ENCODE measurements around the gene NHERF2. TPM values are rescaled to one million over a fixed set of nuclear protein-coding genes. Genes with fewer than 3 reads are reported as not detected.

Gene NHERF2
- total RNA-seq, 2 experiments from 2014 or later = 1.9 to 2.7 TPM

GRCh38 chr16:2016407-2016922 lies 10.2 kb upstream of the NHERF2 start:
- peak; percentile 42 for ATAC-seq
- Mint-ChIP-seq H3K27me3 (peaks cover 14% of the 10 kb centered on the region), H3K4me3 (no peak overlapping the region), H3K9me3 (ENCODE audit: low read depth) (no peaks in the 10 kb centered on the region), H3K27ac (no peak overlapping the region), H3K36me3 (ENCODE audit: low read depth) (no peaks in the 10 kb centered on the region), H3K4me1 (peaks cover 5% of the 10 kb centered on the region)
- intact Hi-C loops (cut with DNase I, micrococcal nuclease) = no loop called here
- ChIA-PET POLR2A (interaction anchor here (1.2 kb wide), 1 partner anchor 139 kb away, joined by 4 read pairs; the partner anchor contains the start of gene TRAF7), CTCF (interaction anchor here (1.3 to 1.7 kb wide), 3 partner anchors 13 to 125 kb away, joined by 5 to 8 read pairs (median 6); no protein-coding TSS in a partner anchor)
- DNase-seq = peak; percentile 48

- peak; percentile 58 for DNase-seq
- POLR2A ChIA-PET = interaction anchor here (1.2 kb wide), 1 partner anchor 136 kb away, joined by 4 read pairs; the partner anchor contains the start of gene TRAF7
- Mint-ChIP-seq H3K36me3 (ENCODE audit: low read depth) (no peaks in the 10 kb centered on the region), H3K27me3 (peaks cover 22% of the 10 kb centered on the region), H3K9me3 (ENCODE audit: low read depth) (no peaks in the 10 kb centered on the region), H3K4me3 (no peak within 1 kb of the TSS), H3K27ac (no peak within 1 kb of the TSS), H3K4me1 (peaks cover 15% of the 10 kb centered on the region)
- no peak for ATAC-seq
- CTCF ChIA-PET = interaction anchor here (0.5 to 1.5 kb wide), 2 partner anchors 38 to 121 kb away, joined by 3 to 7 read pairs; partner anchors contain the start of gene NOXO1
- intact Hi-C loops (cut with DNase I, micrococcal nuclease) = no loop called here
Observed at GRCh38 chr16:2019518-2019920, 7.2 kb upstream of the NHERF2 start, which contains the start of gene NPW. NPW (plus strand) TSS chr16:2019785.

DNA sequence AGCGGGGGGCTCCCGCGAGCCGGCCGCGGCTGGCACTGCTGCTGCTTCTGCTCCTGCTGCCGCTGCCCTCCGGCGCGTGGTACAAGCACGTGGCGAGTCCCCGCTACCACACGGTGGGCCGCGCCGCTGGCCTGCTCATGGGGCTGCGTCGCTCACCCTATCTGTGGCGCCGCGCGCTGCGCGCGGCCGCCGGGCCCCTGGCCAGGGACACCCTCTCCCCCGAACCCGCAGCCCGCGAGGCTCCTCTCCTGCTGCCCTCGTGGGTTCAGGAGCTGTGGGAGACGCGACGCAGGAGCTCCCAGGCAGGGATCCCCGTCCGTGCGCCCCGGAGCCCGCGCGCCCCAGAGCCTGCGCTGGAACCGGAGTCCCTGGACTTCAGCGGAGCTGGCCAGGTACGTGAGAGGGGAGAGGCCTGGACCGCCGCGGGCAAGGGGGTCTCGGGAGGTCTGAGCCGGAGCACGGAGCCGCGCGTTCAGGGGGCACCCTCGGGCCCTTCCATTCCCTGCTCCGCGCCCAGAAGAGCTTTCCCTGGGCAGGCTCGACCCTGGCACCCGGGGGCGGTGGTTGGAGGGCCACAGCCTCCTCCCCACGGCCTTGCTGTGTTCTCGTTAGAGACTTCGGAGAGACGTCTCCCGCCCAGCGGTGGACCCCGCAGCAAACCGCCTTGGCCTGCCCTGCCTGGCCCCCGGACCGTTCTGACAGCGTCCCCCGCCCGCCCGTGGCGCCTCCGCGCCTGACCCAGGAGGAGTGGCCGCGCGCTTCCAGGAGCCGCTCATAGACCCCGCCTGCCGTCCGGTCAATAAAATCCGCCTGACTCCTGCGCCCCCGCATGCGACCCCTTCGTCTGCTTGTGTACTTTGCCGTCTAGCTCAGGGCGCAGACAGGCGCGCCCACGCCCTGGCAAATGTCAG lies 6.5 kb upstream of the NHERF2 start:
- Mint-ChIP-seq H3K36me3 (ENCODE audit: low read depth) (no peaks in the 10 kb centered on the region), H3K9me3 (ENCODE audit: low read depth) (no peaks in the 10 kb centered on the region), H3K4me1 (peaks cover 15% of the 10 kb centered on the region), H3K4me3 (no peak overlapping the region), H3K27me3 (peaks cover 22% of the 10 kb centered on the region), H3K27ac (no peak overlapping the region)
- peak; percentile 41 for DNase-seq
- intact Hi-C loops (cut with DNase I, micrococcal nuclease) = loop anchor here (5.0 to 10.0 kb wide), 2 partner anchors 42 to 465 kb away; no protein-coding TSS in a partner anchor
- POLR2A ChIA-PET = interaction anchor here (1.2 kb wide), 1 partner anchor 135 kb away, joined by 4 read pairs; the partner anchor contains the start of gene TRAF7
- no peak for ATAC-seq
- CTCF ChIA-PET = interaction anchor here (0.5 to 3.4 kb wide), 4 partner anchors 16 to 120 kb away, joined by 3 to 42 read pairs (median 3); partner anchors contain the start of gene NOXO1

DNA sequence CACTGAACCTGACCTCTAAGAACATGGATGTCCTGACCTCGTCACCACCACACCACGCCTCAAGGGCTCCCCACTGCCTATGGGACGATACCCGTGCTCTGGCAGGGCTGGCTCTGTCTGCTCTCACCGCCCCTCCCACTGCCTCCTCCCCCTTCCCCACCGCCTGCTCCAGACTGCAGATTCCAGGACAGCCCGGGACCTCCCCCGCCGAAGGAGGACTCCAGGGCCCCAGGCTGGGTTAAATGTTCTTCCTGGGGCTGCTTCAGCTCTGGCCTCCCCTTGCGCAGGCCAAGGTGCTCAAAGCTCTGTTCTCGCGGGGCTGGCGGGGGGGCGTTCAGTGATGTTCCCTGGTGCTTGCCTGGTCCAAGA lies 4.0 kb upstream of the NHERF2 start:
- ATAC-seq (peak; percentile 35), DNase-seq (no peak)
- H3K27me3 Mint-ChIP-seq = peaks cover 29% of the 10 kb centered on the region
- H3K4me1 Mint-ChIP-seq = peaks cover 15% of the 10 kb centered on the region
- intact Hi-C loops (cut with DNase I, micrococcal nuclease) = loop anchor here (1.0 to 10.0 kb wide), 14 partner anchors 12 to 479 kb away; partner anchors contain the start of genes CCNF (in 1 of the 2), ECI1 (in 1 of the 2), NTHL1 (in 1 of the 2) and RNPS1 (in 1 of the 2)
- ChIA-PET CTCF (interaction anchor here (0.6 to 3.4 kb wide), 13 partner anchors 9 to 408 kb away, joined by 3 to 42 read pairs (median 3); partner anchors contain the start of genes HS3ST6, NTHL1, TRAF7 and TSC2), POLR2A (interaction anchor here (0.6 to 1.6 kb wide), 2 partner anchors 27 to 133 kb away, joined by 3 to 5 read pairs; partner anchors contain the start of gene TRAF7)
- H3K36me3 Mint-ChIP-seq (ENCODE audit: low read depth) = no peaks in the 10 kb centered on the region
- H3K27ac Mint-ChIP-seq = no peak overlapping the region
- H3K4me3 Mint-ChIP-seq = peak overlapping the region; percentile 46
- no peaks in the 10 kb centered on the region for H3K9me3 Mint-ChIP-seq (ENCODE audit: low read depth)

DNA sequence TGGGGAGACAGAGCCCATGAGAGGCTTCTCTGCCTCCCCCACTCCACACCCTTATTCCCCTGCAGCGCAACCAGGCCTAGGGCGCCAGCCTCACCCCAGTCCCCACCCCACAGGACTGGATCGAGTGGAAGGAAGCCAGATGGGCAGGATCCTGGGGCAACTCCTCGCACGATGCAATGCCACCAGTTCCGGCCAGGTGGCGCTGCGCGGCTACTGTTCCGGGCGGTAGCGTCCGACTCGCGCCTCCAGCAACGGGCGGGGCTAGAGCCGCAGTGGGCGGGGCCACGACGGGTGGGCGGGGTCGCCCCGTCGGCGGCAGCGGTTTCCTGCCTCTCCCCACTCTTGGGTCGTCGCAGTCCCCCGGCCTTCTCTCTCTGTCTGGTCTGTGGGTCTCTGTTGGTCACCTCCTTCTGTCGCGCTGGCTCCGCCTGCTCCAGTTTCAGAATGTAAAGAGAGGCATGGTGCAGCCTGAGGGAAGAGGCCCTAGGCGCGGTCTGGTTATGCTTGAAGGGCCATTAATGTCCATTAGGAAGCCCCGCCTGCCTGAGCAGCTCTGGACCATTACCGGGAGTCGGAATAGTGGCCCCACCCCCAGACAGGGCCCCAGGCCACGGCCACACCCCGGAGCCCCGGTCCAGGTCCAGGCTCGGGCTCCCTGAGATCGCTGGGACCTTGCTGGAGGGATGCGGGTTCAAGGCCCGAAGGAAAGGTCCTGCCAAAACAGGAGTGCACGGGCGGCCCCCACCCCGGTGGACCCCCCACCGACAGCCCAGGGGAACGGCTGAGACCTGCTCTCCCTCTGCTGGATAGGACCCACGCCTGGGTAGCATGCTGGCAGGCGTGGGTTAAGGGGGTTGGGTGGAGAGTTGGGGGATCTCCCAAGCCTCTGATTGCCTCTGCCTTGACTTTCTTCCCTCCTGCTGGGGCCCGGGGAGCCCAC lies 3.3 kb upstream of the NHERF2 start:
- ChIA-PET CTCF (interaction anchor here (0.6 to 3.4 kb wide), 11 partner anchors 9 to 132 kb away, joined by 3 to 42 read pairs (median 4); partner anchors contain the start of genes HS3ST6, NTHL1, PKD1 and TRAF7), POLR2A (interaction anchor here (1.1 to 1.6 kb wide), 2 partner anchors 132 kb away, joined by 4 to 5 read pairs; partner anchors contain the start of gene TRAF7)
- Mint-ChIP-seq H3K4me1 (peaks cover 15% of the 10 kb centered on the region), H3K36me3 (ENCODE audit: low read depth) (no peaks in the 10 kb centered on the region), H3K4me3 (peak overlapping the region; percentile 46), H3K27me3 (peaks cover 27% of the 10 kb centered on the region), H3K9me3 (ENCODE audit: low read depth) (no peaks in the 10 kb centered on the region), H3K27ac (no peak overlapping the region)
- DNase-seq (peak; percentile 97), ATAC-seq (peak; percentile 86)
- intact Hi-C loops (cut with DNase I, micrococcal nuclease) = loop anchor here (1.0 to 10.0 kb wide), 14 partner anchors 13 to 478 kb away; partner anchors contain the start of genes CCNF (in 1 of the 2), ECI1 (in 1 of the 2), NTHL1 (in 1 of the 2) and RNPS1 (in 1 of the 2)

DNA sequence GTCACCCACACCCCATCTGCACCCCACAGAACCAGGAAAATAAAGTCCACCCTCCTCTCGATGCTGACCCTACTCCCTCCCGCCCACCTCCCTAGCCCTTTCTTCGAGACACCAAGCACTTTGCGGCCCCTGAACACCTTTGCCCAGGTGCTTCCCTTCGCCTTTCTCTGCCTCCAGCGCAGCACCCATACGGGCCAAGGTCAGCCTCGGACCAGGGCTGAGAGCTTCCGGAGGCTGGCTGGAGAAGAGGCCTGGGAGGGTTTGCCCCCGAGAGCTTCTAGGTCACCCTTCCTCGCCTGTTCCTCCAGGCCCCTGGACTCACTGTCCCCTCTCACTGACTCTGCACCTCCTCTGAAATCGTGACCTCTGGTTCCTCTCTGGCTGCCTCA lies 2.7 kb upstream of the NHERF2 start:
- DNase-seq (no peak), ATAC-seq (no peak)
- H3K9me3 Mint-ChIP-seq (ENCODE audit: low read depth) = no peaks in the 10 kb centered on the region
- no peak overlapping the region for H3K4me3 Mint-ChIP-seq
- ChIA-PET POLR2A (interaction anchor here (1.1 kb wide), 1 partner anchor 131 kb away, joined by 4 read pairs; the partner anchor contains the start of gene TRAF7), CTCF (interaction anchor here (1.2 to 1.5 kb wide), 2 partner anchors 9 to 112 kb away, joined by 4 read pairs; partner anchors contain the start of gene PKD1)
- H3K36me3 Mint-ChIP-seq (ENCODE audit: low read depth) = no peaks in the 10 kb centered on the region
- H3K4me1 Mint-ChIP-seq = peaks cover 15% of the 10 kb centered on the region
- H3K27ac Mint-ChIP-seq = peak overlapping the region; percentile 60
- intact Hi-C loops (cut with DNase I, micrococcal nuclease) = loop anchor here (5.0 to 10.0 kb wide), 2 partner anchors 38 to 461 kb away; no protein-coding TSS in a partner anchor
- peaks cover 23% of the 10 kb centered on the region for H3K27me3 Mint-ChIP-seq

GRCh38 chr16:2025251-2025650 lies 1.5 kb upstream of the NHERF2 start:
- Mint-ChIP-seq H3K9me3 (ENCODE audit: low read depth) (no peaks in the 10 kb centered on the region), H3K27ac (no peak overlapping the region), H3K27me3 (peaks cover 19% of the 10 kb centered on the region), H3K36me3 (ENCODE audit: low read depth) (no peaks in the 10 kb centered on the region), H3K4me3 (no peak overlapping the region), H3K4me1 (peaks cover 15% of the 10 kb centered on the region)
- intact Hi-C loops (cut with DNase I, micrococcal nuclease) = loop anchor here in 1 of 2 experiments (10.0 kb wide), 1 partner anchor 460 kb away; no protein-coding TSS in a partner anchor
- DNase-seq = no peak
- no peak for ATAC-seq
- ChIA-PET CTCF (interaction anchor here (1.4 kb wide), 1 partner anchor 115 kb away, joined by 4 read pairs; no protein-coding TSS in a partner anchor), POLR2A (interaction anchor here (0.6 kb wide), 1 partner anchor 127 kb away, joined by 4 read pairs; no protein-coding TSS in a partner anchor)

- intact Hi-C loops (cut with DNase I, micrococcal nuclease) = loop anchor here in 1 of 2 experiments (10.0 kb wide), 1 partner anchor 459 kb away; no protein-coding TSS in a partner anchor
- H3K27me3 Mint-ChIP-seq = peaks cover 17% of the 10 kb centered on the region
- ATAC-seq = no peak
- peaks cover 10% of the 10 kb centered on the region for H3K4me1 Mint-ChIP-seq
- no peaks in the 10 kb centered on the region for H3K36me3 Mint-ChIP-seq (ENCODE audit: low read depth)
- H3K27ac Mint-ChIP-seq = no peak overlapping the region
- H3K4me3 Mint-ChIP-seq = peak overlapping the region; percentile 29
- no peak for DNase-seq
- POLR2A ChIA-PET = no interaction called here
- H3K9me3 Mint-ChIP-seq (ENCODE audit: low read depth) = no peaks in the 10 kb centered on the region
- CTCF ChIA-PET = no interaction called here
Observed at GRCh38 chr16:2025878-2026460, 733 bp upstream of the NHERF2 start.

DNA sequence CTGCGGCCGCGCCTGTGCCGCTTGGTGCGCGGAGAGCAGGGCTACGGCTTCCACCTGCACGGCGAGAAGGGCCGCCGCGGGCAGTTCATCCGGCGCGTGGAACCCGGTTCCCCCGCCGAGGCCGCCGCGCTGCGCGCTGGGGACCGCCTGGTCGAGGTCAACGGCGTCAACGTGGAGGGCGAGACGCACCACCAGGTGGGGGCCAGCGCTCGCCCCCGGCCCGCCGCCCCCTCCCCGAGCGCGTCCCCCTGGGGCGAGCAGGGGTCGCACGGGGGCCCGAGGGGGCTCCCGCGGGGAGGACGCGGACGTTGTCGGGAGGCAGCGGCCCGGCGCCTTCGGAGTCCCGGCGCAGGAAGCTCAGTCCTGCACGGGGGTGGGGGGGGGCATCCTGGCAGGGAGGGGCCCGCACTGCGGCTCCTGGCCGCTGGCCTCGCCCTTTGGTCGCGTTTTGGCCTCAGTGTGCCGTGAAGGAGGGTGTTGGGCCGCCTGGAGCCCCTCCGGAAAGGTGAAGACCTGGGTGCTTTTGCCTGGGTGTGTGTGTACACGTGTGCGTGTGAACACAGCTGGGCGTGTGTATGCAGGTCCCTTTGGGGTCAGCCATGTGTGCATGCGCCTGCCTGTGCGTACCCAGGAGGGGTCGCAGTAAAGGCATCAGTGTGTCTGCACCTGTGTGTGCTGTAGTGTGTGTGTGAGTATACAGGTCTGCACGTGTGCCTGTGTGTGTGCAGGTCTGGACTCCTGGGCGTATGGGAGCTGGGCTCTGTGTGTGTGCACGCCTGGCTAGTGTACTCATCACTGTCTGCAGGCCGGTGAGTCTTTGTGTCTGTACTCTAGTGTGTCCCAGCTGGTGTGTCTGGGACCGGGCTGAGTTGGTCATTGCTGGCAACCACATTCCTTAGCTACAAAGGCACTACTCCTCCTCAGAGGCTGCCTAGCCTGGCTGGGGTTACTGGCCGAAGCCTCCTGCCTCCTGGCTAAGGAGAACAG lies 615 bp downstream of the NHERF2 start:
- Mint-ChIP-seq H3K9me3 (ENCODE audit: low read depth) (no peaks in the 10 kb centered on the region), H3K4me1 (peaks cover 10% of the 10 kb centered on the region), H3K4me3 (peak overlapping the region; percentile 49), H3K36me3 (ENCODE audit: low read depth) (no peaks in the 10 kb centered on the region), H3K27ac (no peak overlapping the region), H3K27me3 (peaks cover 10% of the 10 kb centered on the region)
- ChIA-PET POLR2A (interaction anchor here (0.6 kb wide), 1 partner anchor 19 kb away, joined by 3 read pairs; no protein-coding TSS in a partner anchor), CTCF (interaction anchor here (1.0 to 1.4 kb wide), 3 partner anchors 12 to 113 kb away, joined by 3 to 4 read pairs (median 3); partner anchors contain the start of genes NTHL1 and TSC2)
- ATAC-seq = peak; percentile 8
- peak; percentile 34 for DNase-seq
- intact Hi-C loops (cut with DNase I, micrococcal nuclease) = loop anchor here in 1 of 2 experiments (10.0 kb wide), 1 partner anchor 457 kb away; no protein-coding TSS in a partner anchor

All from activated CD4-positive, alpha-beta T cell treated with anti-CD3 and anti-CD28 coated beads for 36 hours (primary cell).